Measurements from ENCODE around the gene RIC3.

DNA sequence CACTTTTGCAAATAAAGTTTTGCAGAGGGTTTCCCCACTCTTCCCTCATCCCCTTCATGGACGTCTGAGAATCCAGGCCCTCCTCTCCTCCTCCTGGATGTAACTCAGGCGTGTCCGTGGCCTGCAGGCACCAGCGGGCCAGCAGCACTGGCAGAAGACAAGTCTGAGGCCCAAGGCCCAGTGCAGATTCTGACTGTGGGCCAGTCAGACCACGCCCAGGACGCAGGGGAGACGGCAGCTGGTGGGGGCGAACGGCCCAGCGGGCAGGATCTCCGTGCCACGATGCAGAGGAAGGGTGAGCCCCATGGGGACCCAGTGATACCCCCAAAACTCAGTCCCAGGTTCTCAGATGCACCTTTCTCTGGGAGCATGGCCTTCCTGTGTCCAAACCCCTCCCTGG lies 73.5 kb downstream of the RIC3 start:
- TF ChIP-seq, protein P1, sequence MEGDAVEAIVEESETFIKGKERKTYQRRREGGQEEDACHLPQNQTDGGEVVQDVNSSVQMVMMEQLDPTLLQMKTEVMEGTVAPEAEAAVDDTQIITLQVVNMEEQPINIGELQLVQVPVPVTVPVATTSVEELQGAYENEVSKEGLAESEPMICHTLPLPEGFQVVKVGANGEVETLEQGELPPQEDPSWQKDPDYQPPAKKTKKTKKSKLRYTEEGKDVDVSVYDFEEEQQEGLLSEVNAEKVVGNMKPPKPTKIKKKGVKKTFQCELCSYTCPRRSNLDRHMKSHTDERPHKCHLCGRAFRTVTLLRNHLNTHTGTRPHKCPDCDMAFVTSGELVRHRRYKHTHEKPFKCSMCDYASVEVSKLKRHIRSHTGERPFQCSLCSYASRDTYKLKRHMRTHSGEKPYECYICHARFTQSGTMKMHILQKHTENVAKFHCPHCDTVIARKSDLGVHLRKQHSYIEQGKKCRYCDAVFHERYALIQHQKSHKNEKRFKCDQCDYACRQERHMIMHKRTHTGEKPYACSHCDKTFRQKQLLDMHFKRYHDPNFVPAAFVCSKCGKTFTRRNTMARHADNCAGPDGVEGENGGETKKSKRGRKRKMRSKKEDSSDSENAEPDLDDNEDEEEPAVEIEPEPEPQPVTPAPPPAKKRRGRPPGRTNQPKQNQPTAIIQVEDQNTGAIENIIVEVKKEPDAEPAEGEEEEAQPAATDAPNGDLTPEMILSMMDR (IDR thresholded peaks at IDR 0.05; ENCODE audit: low read length): no peak
- TF ChIP-seq EZH2 (IDR thresholded peaks at IDR 0.05; ENCODE audit: borderline replicate concordance, low read length): no peak

Data from OCI-LY1 (cell line).